Measurements from ENCODE around the gene TEFM.

The TEFM gene

DNA sequence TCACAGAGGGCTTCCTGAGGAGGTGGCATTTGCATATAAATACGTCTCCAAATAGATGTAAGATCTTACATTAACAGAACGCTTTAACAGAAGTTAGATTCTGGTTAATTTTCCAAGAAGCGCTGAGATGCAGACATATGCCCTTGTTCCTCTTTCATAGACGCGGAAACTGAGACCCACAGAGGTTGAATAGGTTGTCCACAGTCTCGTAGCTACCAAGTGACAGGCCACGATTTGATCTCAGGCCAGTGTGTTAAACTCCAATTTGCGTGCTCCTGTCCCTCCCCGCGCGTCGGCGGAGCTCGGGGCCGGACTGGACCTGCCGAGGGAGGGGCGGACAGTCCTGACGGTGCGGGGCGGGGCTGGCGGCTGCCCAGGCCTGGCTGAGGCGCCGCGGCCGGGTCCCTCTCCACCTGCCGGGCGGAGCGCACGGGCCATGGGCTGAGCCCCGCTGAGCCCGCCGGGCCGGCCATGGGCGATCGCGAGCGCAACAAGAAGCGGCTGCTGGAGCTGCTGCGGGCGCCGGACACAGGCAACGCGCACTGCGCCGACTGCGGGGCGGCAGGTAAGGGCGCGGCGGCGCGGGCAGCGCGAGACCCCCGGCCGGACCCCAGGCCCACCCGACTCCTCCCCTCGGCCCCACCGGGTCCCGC lies 15.6 kb upstream of the TEFM start, which contains the start of gene ADAP2:
Gene ADAP2 (plus strand): TSS at position 402 of the 653 bp plus-strand sequence. CDS start 70 bp downstream, at position 472.
- TF ChIP-seq FOXK2 (IDR thresholded peaks at IDR 0.05): no peak
- no peak for TF ChIP-seq CTBP1 (IDR thresholded peaks at IDR 0.05; ENCODE audit: borderline replicate concordance)
- TF ChIP-seq TARDBP (IDR thresholded peaks at IDR 0.05): no peak
- TF ChIP-seq HDGF (IDR thresholded peaks at IDR 0.05; ENCODE audit: borderline replicate concordance): no peak
- no peak for TF ChIP-seq ZNF384 (IDR thresholded peaks at IDR 0.05)
- no peak for TF ChIP-seq FOXA1 (IDR thresholded peaks at IDR 0.05)
- no peak for TF ChIP-seq NFRKB (IDR thresholded peaks at IDR 0.05)
- no peak for TF ChIP-seq FOXM1 (IDR thresholded peaks at IDR 0.05; ENCODE audit: borderline replicate concordance)
- TF ChIP-seq ELF4 (IDR thresholded peaks at IDR 0.05): no peak
- TF ChIP-seq LEF1 (IDR thresholded peaks at IDR 0.05; ENCODE audit: borderline replicate concordance): no peak
- no peak for TF ChIP-seq L3MBTL2 (conservative IDR thresholded peaks at IDR 0.05)
- TF ChIP-seq PKNOX1 (IDR thresholded peaks at IDR 0.05): no peak
- no peak for TF ChIP-seq SP1 (IDR thresholded peaks at IDR 0.05)
- TF ChIP-seq BHLHE40 (IDR thresholded peaks at IDR 0.05; ENCODE audit: borderline replicate concordance): no peak
- no peak for TF ChIP-seq ARNT (IDR thresholded peaks at IDR 0.05)
- POLR2A ChIA-PET: interaction anchor here (1.0 to 2.8 kb wide), 2 partner anchors 10 to 15 kb away, joined by 3 to 15 read pairs; partner anchors contain the start of gene TEFM
- peak; percentile 46 for DNase-seq (ENCODE audit: extremely low spot score)
- CTCF ChIA-PET: no interaction called here

DNA sequence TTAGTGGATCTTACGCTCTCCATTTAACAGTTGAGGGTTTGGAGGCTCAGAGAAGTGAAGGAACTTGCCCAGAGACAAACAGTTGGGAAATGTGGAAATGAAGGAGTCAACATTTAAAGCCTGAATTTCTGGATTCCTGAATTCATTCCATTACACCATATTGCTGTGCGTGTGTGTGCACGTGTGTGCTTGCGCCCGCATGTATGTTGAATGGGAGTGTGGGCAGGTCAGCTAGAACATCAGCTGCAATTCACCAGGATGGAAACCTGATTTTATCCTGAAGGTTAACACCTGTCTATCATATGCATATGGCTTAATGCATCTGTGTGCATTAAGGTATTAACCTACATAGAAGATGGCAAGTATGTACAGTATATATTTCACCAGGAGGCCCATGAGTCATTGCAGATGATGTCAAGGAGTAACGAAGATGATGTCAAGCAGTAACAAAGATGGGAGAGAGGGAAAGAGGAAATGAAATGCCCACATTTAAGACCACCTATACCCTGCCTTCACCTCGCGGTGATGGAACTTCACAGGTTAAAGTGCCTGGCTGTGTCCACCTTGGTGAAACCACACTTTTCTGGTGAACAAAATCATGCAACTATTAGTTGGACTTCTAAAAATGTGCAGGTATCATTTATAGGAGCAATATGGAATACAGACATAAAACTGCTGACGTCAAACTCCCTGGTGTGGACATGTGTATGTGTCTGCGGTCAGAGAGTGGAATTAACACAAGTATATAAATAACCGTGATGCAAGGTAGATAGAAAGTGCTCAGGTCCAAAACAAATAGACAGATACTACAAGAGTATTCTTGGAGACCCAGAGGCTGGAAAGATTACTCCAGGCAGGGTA lies 14.9 kb upstream of the TEFM start:
- DNase-seq (ENCODE audit: extremely low spot score): no peak
- no peak for TF ChIP-seq ZNF384 (IDR thresholded peaks at IDR 0.05)
- no peak for TF ChIP-seq ARNT (IDR thresholded peaks at IDR 0.05)
- TF ChIP-seq ELF4 (IDR thresholded peaks at IDR 0.05): no peak
- no peak for TF ChIP-seq TARDBP (IDR thresholded peaks at IDR 0.05)
- no peak for TF ChIP-seq FOXK2 (IDR thresholded peaks at IDR 0.05)
- TF ChIP-seq HDGF (IDR thresholded peaks at IDR 0.05; ENCODE audit: borderline replicate concordance): no peak
- TF ChIP-seq LEF1 (IDR thresholded peaks at IDR 0.05; ENCODE audit: borderline replicate concordance): no peak
- no peak for TF ChIP-seq CTBP1 (IDR thresholded peaks at IDR 0.05; ENCODE audit: borderline replicate concordance)
- TF ChIP-seq SUZ12 (IDR thresholded peaks at IDR 0.05): no peak
- no peak for TF ChIP-seq SP1 (IDR thresholded peaks at IDR 0.05)
- TF ChIP-seq FOXA1 (IDR thresholded peaks at IDR 0.05): no peak
- TF ChIP-seq PKNOX1 (IDR thresholded peaks at IDR 0.05): no peak
- no peak for TF ChIP-seq NFRKB (IDR thresholded peaks at IDR 0.05)
- ChIA-PET POLR2A (interaction anchor here (1.0 to 2.8 kb wide), 3 partner anchors 10 to 15 kb away, joined by 3 to 15 read pairs (median 3); partner anchors contain the start of gene TEFM), CTCF (no interaction called here)

DNA sequence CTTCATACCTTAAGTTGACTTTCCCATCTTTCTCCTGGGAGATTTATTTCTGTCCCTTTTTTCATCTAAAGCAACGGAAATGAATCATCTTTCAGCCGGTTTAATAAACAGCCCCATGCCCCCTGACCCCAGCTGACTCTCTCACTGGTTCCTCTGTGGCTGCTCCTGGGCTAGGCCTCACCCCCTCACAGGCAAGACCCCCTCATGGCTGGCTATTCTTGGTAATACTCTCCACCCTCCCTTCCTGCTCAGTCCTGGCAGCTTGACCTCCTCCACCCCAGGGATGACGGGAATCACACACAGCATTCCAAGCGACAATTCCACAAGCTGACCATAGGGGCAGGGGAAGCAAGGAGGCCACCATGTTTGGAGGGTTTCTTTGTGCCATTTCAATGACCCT lies 14.2 kb upstream of the TEFM start:
- POLR2A ChIA-PET: interaction anchor here (1.4 kb wide), 1 partner anchor 14 kb away, joined by 3 read pairs; the partner anchor contains the start of gene TEFM
- CTCF ChIA-PET: no interaction called here
- TF ChIP-seq FOXM1 (IDR thresholded peaks at IDR 0.05; ENCODE audit: borderline replicate concordance): no peak
- TF ChIP-seq FOXK2 (IDR thresholded peaks at IDR 0.05): no peak
- no peak for TF ChIP-seq HDGF (IDR thresholded peaks at IDR 0.05; ENCODE audit: borderline replicate concordance)
- TF ChIP-seq BHLHE40 (IDR thresholded peaks at IDR 0.05; ENCODE audit: borderline replicate concordance): no peak
- TF ChIP-seq SUZ12 (IDR thresholded peaks at IDR 0.05): no peak
- no peak for TF ChIP-seq SP1 (IDR thresholded peaks at IDR 0.05)
- no peak for TF ChIP-seq ZNF384 (IDR thresholded peaks at IDR 0.05)
- DNase-seq (ENCODE audit: extremely low spot score): no peak

GRCh38 chr17:30917050-30917449 lies 11.0 kb upstream of the TEFM start:
- no peak for TF ChIP-seq SP1 (IDR thresholded peaks at IDR 0.05)
- no peak for TF ChIP-seq PKNOX1 (IDR thresholded peaks at IDR 0.05)
- no peak for TF ChIP-seq NFRKB (IDR thresholded peaks at IDR 0.05)
- no peak for TF ChIP-seq ZNF384 (IDR thresholded peaks at IDR 0.05)
- no peak for TF ChIP-seq SUZ12 (IDR thresholded peaks at IDR 0.05)
- TF ChIP-seq FOXK2 (IDR thresholded peaks at IDR 0.05): no peak
- no peak for TF ChIP-seq FOXM1 (IDR thresholded peaks at IDR 0.05; ENCODE audit: borderline replicate concordance)
- TF ChIP-seq CTBP1 (IDR thresholded peaks at IDR 0.05; ENCODE audit: borderline replicate concordance): no peak
- TF ChIP-seq TARDBP (IDR thresholded peaks at IDR 0.05): no peak
- no peak for TF ChIP-seq L3MBTL2 (conservative IDR thresholded peaks at IDR 0.05)
- TF ChIP-seq FOXA1 (IDR thresholded peaks at IDR 0.05): no peak
- TF ChIP-seq LEF1 (IDR thresholded peaks at IDR 0.05; ENCODE audit: borderline replicate concordance): no peak
- no peak for TF ChIP-seq HDGF (IDR thresholded peaks at IDR 0.05; ENCODE audit: borderline replicate concordance)
- no peak for TF ChIP-seq ELF4 (IDR thresholded peaks at IDR 0.05)
- TF ChIP-seq BHLHE40 (IDR thresholded peaks at IDR 0.05; ENCODE audit: borderline replicate concordance): no peak
- TF ChIP-seq ARNT (IDR thresholded peaks at IDR 0.05): no peak
- ChIA-PET CTCF (no interaction called here), POLR2A (interaction anchor here (1.3 to 2.1 kb wide), 2 partner anchors 10 to 13 kb away, joined by 3 to 15 read pairs; partner anchors contain the start of gene TEFM)
- DNase-seq (ENCODE audit: extremely low spot score): no peak

Measured in HEK293T (cell line).